Mononuclear cell (primary cell): ENCODE measurements around the gene ADAM12. TPM values are rescaled to one million over a fixed set of nuclear protein-coding genes. Genes with fewer than 3 reads are reported as not detected.

Experiments
- H3K27me3 ChIP-seq: 2 replicates; pipeline ENCODE4 v1.6.0; 2011; ENCODE audit warnings: low read length, control low read depth; ENCODE audit not compliant: insufficient read depth
- H3K4me1 ChIP-seq: 2 replicates; pipeline ENCODE4 v1.5.1; 2011; ENCODE audit warnings: mild to moderate bottlenecking, low read length, control low read depth; ENCODE audit not compliant: insufficient read depth
- H3K4me3 ChIP-seq: 2 replicates; pipeline ENCODE4 v1.5.1; 2011; ENCODE audit warnings: mild to moderate bottlenecking, low read length, moderate library complexity
- H3K9me3 ChIP-seq: 2 replicates; pipeline ENCODE4 v1.5.1; 2011; ENCODE audit warnings: low read depth, mild to moderate bottlenecking, control low read depth, low read length
- total RNA-seq: library from RNA; depleted of rRNA; stranded (reverse); fragments of >200 nt; gene quantifications from one replicate; pipeline ENCODE4 v1.2.3, GENCODE V29; 2012

Gene ADAM12
- total RNA-seq, 1 donor = 1.7 TPM

- Histone ChIP-seq H3K4me1 (peaks cover 11% of the 10 kb centered on the region), H3K9me3 (no peaks in the 10 kb centered on the region), H3K27me3 (no peaks in the 10 kb centered on the region), H3K4me3 (no peak overlapping the region)
Observed at GRCh38 chr10:126102636-126103035, 285.6 kb downstream of the ADAM12 start.

GRCh38 chr10:126101736-126102135, 286.5 kb downstream of the ADAM12 start:
- H3K4me1 ChIP-seq = peaks cover 11% of the 10 kb centered on the region
- no peaks in the 10 kb centered on the region for H3K27me3 ChIP-seq
- no peak overlapping the region for H3K4me3 ChIP-seq
- H3K9me3 ChIP-seq = no peaks in the 10 kb centered on the region

- Histone ChIP-seq H3K4me3 (no peak overlapping the region), H3K9me3 (no peaks in the 10 kb centered on the region), H3K27me3 (no peaks in the 10 kb centered on the region), H3K4me1 (peaks cover 11% of the 10 kb centered on the region)
Observed at GRCh38 chr10:126101325-126101724, 287.0 kb downstream of the ADAM12 start.

GRCh38 chr10:126099366-126099765, 288.9 kb downstream of the ADAM12 start:
- Histone ChIP-seq H3K9me3 (no peaks in the 10 kb centered on the region), H3K4me1 (peaks cover 5% of the 10 kb centered on the region), H3K4me3 (no peak overlapping the region), H3K27me3 (no peaks in the 10 kb centered on the region)

- peaks cover 4% of the 10 kb centered on the region for H3K4me1 ChIP-seq
- H3K4me3 ChIP-seq = no peak overlapping the region
- no peaks in the 10 kb centered on the region for H3K9me3 ChIP-seq
- no peaks in the 10 kb centered on the region for H3K27me3 ChIP-seq
Observed at GRCh38 chr10:126098226-126098581, 290.1 kb downstream of the ADAM12 start.

GRCh38 chr10:126097558-126098225, 290.6 kb downstream of the ADAM12 start:
- Histone ChIP-seq H3K9me3 (no peaks in the 10 kb centered on the region), H3K4me1 (peaks cover 8% of the 10 kb centered on the region), H3K27me3 (no peaks in the 10 kb centered on the region), H3K4me3 (no peak overlapping the region)

GRCh38 chr10:126094537-126094936, 293.7 kb downstream of the ADAM12 start:
- Histone ChIP-seq H3K9me3 (no peaks in the 10 kb centered on the region), H3K4me1 (peaks cover 10% of the 10 kb centered on the region), H3K4me3 (no peak overlapping the region), H3K27me3 (no peaks in the 10 kb centered on the region)

DNA sequence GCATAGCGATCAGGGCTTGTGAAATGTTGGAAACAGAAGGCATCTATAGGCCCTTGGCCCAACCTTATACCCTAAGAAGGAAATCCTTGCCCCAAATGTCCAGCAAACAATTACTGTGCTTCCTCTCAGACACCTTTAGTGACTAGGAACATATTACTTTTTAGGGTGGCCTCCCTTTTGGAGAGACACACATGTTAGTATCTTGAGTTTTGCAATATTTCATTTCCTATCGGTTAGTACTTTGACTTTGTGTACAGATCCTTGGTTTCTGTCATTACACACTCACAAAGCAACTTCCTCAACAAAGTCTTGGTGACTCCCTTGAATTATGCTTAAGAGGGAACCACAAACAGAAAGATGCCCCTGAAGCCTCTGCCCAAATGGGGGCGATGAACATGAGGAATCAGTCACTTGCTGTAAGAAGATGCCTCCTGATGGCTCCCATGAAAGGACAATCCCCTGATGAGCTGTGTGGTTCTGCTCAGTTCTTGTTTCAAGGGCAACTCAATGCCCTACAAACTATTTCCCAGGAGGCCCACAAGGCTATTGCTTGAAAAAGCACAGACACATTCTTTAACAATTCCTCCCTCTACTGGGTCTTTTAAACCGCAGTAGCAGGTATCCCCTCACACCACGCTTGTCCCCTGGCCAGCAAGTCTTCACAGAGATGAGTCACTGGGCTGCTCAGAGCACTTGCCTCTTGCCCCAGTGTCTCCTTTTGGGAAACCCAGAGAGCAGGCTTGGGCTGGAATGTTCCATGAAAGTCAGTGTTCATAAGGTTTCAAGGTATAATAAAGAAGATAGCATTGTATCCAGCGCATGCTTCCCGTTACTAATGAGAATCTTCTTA, 295.7 kb downstream of the ADAM12 start:
- Histone ChIP-seq H3K9me3 (no peaks in the 10 kb centered on the region), H3K27me3 (no peaks in the 10 kb centered on the region), H3K4me1 (peaks cover 12% of the 10 kb centered on the region), H3K4me3 (no peak overlapping the region)

GRCh38 chr10:126090911-126091728, 297.2 kb downstream of the ADAM12 start:
- H3K4me1 ChIP-seq = peaks cover 19% of the 10 kb centered on the region
- H3K27me3 ChIP-seq = no peaks in the 10 kb centered on the region

DNA sequence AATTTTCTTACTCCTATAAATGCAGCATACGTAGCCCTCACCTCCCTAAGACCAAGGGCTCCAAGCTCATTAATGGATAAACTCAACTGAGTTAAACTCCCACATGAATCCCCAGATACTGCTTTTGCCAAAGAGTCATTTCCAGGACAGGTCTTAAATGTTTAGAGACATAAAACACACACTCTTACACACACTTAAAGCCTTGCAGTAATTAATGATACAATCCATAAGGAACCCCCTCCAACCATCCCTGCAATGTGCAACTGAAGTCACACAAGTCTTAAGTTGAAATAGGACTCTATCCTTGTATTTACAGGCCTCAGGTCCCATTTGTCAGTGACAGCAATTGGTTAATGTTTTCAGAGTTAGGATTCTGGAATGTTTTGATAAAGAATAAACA, 297.8 kb downstream of the ADAM12 start:
- H3K27me3 ChIP-seq = no peaks in the 10 kb centered on the region
- H3K4me3 ChIP-seq = no peak overlapping the region
- H3K9me3 ChIP-seq = no peaks in the 10 kb centered on the region
- peaks cover 19% of the 10 kb centered on the region for H3K4me1 ChIP-seq

More at GRCh38 chr10:126090911-126091728, 297.2 kb downstream of the ADAM12 start:
- Histone ChIP-seq H3K9me3 (no peaks in the 10 kb centered on the region), H3K4me3 (no peak overlapping the region)

DNA sequence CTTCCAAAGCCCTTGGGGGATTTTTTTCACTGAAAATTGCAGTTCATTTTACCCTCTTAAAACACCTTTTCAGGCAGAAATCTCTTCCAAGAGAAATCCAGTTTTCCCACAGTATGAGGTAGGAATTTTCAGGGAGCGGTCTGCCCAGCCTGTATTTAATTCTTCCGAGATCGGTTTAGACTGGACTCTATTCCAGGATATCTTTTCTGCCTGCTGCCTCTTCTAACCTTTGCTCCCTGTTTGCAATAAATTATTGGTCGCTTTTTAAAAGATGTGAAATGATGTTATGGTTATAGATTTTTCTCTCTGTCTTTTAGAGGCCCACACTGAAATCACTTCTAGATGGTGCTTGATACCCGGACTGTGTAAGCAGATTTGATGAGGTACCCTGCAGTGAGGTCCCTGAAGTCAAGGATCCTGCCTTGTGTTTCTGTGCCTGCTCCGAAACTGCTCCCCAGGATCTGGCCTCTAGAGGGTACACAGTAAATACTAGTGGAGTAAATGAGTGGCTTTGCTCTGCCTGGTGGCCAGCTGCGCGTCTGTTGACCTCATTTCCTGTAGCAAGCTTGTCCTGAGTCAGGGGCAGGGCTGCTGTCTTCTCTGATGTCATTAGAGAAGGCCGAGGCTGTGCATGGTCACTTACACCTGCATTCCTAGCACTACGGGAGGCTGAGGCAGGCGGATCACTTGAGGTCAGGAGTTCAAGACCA, 300.3 kb downstream of the ADAM12 start:
- no peaks in the 10 kb centered on the region for H3K27me3 ChIP-seq
- H3K4me3 ChIP-seq = no peak overlapping the region
- H3K4me1 ChIP-seq = peaks cover 18% of the 10 kb centered on the region
- H3K9me3 ChIP-seq = no peaks in the 10 kb centered on the region

GRCh38 chr10:126087153-126087680, 301.1 kb downstream of the ADAM12 start:
- Histone ChIP-seq H3K9me3 (no peaks in the 10 kb centered on the region), H3K4me3 (no peak overlapping the region), H3K27me3 (no peaks in the 10 kb centered on the region), H3K4me1 (peaks cover 12% of the 10 kb centered on the region)

DNA sequence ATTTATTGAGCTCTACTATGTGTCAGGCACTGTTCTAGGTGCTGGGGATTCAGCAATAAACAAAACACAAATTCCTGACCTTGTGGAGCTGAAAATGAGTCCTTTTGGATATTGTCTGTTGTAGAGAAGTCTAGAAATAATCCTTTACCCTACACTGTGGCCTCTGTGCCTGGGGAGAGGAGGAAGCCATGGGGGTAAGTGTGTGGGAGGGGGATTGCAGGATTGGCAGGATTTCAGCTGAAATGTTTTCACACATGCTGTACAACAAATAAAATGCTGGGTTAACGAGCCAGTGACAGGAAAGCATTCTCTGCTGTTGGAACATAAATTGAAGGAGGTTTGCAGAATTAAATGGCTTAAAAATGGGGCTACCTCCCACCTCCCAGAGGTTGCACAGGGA, 302.5 kb downstream of the ADAM12 start:
- H3K27me3 ChIP-seq = no peaks in the 10 kb centered on the region
- H3K9me3 ChIP-seq = no peaks in the 10 kb centered on the region
- H3K4me1 ChIP-seq = peaks cover 10% of the 10 kb centered on the region
- no peak overlapping the region for H3K4me3 ChIP-seq

GRCh38 chr10:126084369-126084768, 303.9 kb downstream of the ADAM12 start:
- no peaks in the 10 kb centered on the region for H3K9me3 ChIP-seq
- H3K4me3 ChIP-seq = no peak overlapping the region
- H3K4me1 ChIP-seq = peaks cover 10% of the 10 kb centered on the region
- no peaks in the 10 kb centered on the region for H3K27me3 ChIP-seq
